HCT116 (cell line): ENCODE measurements around the gene MCTS1. TPM values are rescaled to one million over a fixed set of nuclear protein-coding genes. Genes with fewer than 3 reads are reported as not detected.

Source experiments
- ATAC-seq: fragments of 200-7000 bp; cut with Tn5 transposase; 2 replicates; pipeline ENCODE4 v1.9.1; 2020; ENCODE audit warnings: mild to moderate bottlenecking, moderate library complexity
- BruUV-seq: library from RNA; stranded (reverse); fragments of 400-500 nt; replicated peaks from 2 replicates; lab custom pipeline; 2021; lab: Mats Ljungman, UMichigan
- CTCF ChIA-PET: fragments of 300-600 bp; sonication (Branson Sonifier 250); formaldehyde crosslinking; loops from one replicate; lab custom pipeline; 2021; ENCODE audit warnings: antibody characterized with exemption; lab: Charles Lee
- POLR2A ChIA-PET: fragments of 300-600, 350-600 bp; sonication (Branson Sonifier 250); formaldehyde crosslinking; loops from one replicate; lab custom pipeline; 2021; ENCODE audit warnings: antibody characterized with exemption; lab: Charles Lee
- RAD21 ChIA-PET, 2 experiments: fragments of 300-600 bp; sonication (Branson Sonifier 250); formaldehyde crosslinking; loops; one replicate each; lab custom pipeline; 2023; ENCODE audit warnings: low total read pairs in 2 of 2; ENCODE audit not compliant: uncharacterized antibody in 2 of 2, unreplicated experiment in 2 of 2, low non-redundant PET in 1 of 2; lab: Charles Lee
- DNase-seq: peaks from one replicate; pipeline ENCODE4 v3.0.0-alpha.2; 2010; ENCODE audit warnings: low read depth, low spot score
- H2AFZ ChIP-seq: fragments of 200-600 bp; shearing (Covaris generic), sonication (generic); 2 replicates; pipeline ENCODE4 v1.6.1; 2017; ENCODE audit warnings: low read depth, mixed run types, mixed read lengths, antibody characterized with exemption, low read length; ENCODE audit not compliant: poor library complexity, severe bottlenecking
- H3K27ac ChIP-seq: 2 replicates; pipeline ENCODE4 v1.5.1; 2012; ENCODE audit warnings: low read depth, low read length
- H3K27me3 ChIP-seq: fragments of 200-600 bp; sonication (generic); 2 replicates; pipeline ENCODE4 v1.6.1; 2016; ENCODE audit warnings: mixed run types, low read length, mixed read lengths; ENCODE audit not compliant: insufficient read depth
- H3K36me3 ChIP-seq, 2 experiments: fragments of 200-500 bp in 1 of 2; fragments of 200-600 bp in 1 of 2; sonication (Bioruptor generic) in 1 of 2; sonication (generic) in 1 of 2; 2 replicates each; pipeline versions ENCODE4 v1.5.1 to v1.6.1; 2014 to 2016; ENCODE audit warnings: low read length in 2 of 2, inconsistent platforms in 1 of 2, mixed read lengths in 1 of 2, mixed run types in 1 of 2; ENCODE audit not compliant: insufficient read depth in 2 of 2, control insufficient read depth in 1 of 2
- H3K4me1 ChIP-seq, 2 experiments: fragments of 200-600 bp in 1 of 2; sonication (generic) in 1 of 2; 2 replicates each; pipeline versions ENCODE4 v1.5.1 to v1.6.1; 2012 to 2017; ENCODE audit warnings: low read length in 2 of 2, inconsistent platforms in 1 of 2, mild to moderate bottlenecking in 1 of 2, mixed read lengths in 1 of 2, mixed run types in 1 of 2, moderate library complexity in 1 of 2; ENCODE audit not compliant: insufficient read depth in 2 of 2, control insufficient read depth in 1 of 2
- H3K4me2 ChIP-seq: fragments of 200-600 bp; sonication (generic); 2 replicates; pipeline ENCODE4 v1.6.1; 2017; ENCODE audit warnings: mixed run types, low read length, mixed read lengths
- H3K4me3 ChIP-seq, 2 experiments: fragments of 200-600 bp in 1 of 2; sonication (generic) in 1 of 2; replicated peaks in 1 of 2; 2 replicates each; pipeline ENCODE4 v1.5.1; 2011 to 2016; ENCODE audit warnings: low read length in 2 of 2, control low read depth in 1 of 2, low read depth in 1 of 2, mild to moderate bottlenecking in 1 of 2, mixed read lengths in 1 of 2, mixed run types in 1 of 2
- H3K79me2 ChIP-seq: fragments of 200-600 bp; sonication (generic); 2 replicates; pipeline ENCODE4 v1.6.1; 2017; ENCODE audit warnings: mild to moderate bottlenecking, mixed run types, low read length, moderate library complexity, mixed read lengths; ENCODE audit not compliant: insufficient read depth
- H3K9ac ChIP-seq: fragments of 200-600 bp; sonication (generic); 2 replicates; pipeline ENCODE4 v1.6.1; 2016; ENCODE audit warnings: low read length, mixed read lengths
- H3K9me2 ChIP-seq: fragments of 200-600 bp; sonication (generic), shearing (Covaris generic); 2 replicates; pipeline ENCODE4 v1.6.1; 2017; ENCODE audit warnings: mixed run types, mild to moderate bottlenecking, moderate library complexity; ENCODE audit not compliant: insufficient read depth
- H3K9me3 ChIP-seq, 2 experiments: fragments of 200-500 bp in 1 of 2; fragments of 200-600 bp in 1 of 2; sonication (Bioruptor generic) in 1 of 2; sonication (generic) in 1 of 2; 2 replicates each; pipeline ENCODE4 v1.6.1; 2014 to 2017; ENCODE audit warnings: low read length in 2 of 2, mixed read lengths in 2 of 2, inconsistent platforms in 1 of 2, low read depth in 1 of 2, mild to moderate bottlenecking in 1 of 2, mixed run types in 1 of 2, moderate library complexity in 1 of 2; ENCODE audit not compliant: control insufficient read depth in 1 of 2, insufficient read depth in 1 of 2
- H4K20me1 ChIP-seq: fragments of 200-600 bp; sonication (generic), shearing (Covaris generic); 2 replicates; pipeline ENCODE4 v1.6.1; 2017; ENCODE audit warnings: mixed run types, mild to moderate bottlenecking, moderate library complexity; ENCODE audit not compliant: insufficient read depth
- ATF3 ChIP-seq: IDR thresholded peaks from 2 replicates; pipeline ENCODE4 v1.6.1; 2012
- CBX3 ChIP-seq: IDR thresholded peaks from 2 replicates; pipeline ENCODE4 v1.6.1; 2012; ENCODE audit warnings: low read depth
- CEBPB ChIP-seq: IDR thresholded peaks from 2 replicates; pipeline ENCODE4 v1.6.1; 2012; ENCODE audit warnings: low read depth
- EGR1 ChIP-seq: IDR thresholded peaks from 2 replicates; pipeline ENCODE4 v1.6.1; 2012; ENCODE audit warnings: low read depth
- ELF1 ChIP-seq: IDR thresholded peaks from 2 replicates; pipeline ENCODE4 v1.6.1; 2012; ENCODE audit warnings: low read depth, borderline replicate concordance
- EZH2 ChIP-seq: fragments of 200-600 bp; sonication (generic); IDR thresholded peaks from 2 replicates; pipeline ENCODE4 v1.6.1; 2017; ENCODE audit warnings: antibody characterized with exemption, mixed run types
- EZH2phosphoT487 ChIP-seq: fragments of 200-600 bp; IDR thresholded peaks from 2 replicates; pipeline ENCODE4 v1.6.1; 2018; ENCODE audit warnings: antibody characterized with exemption, borderline replicate concordance
- FOSL1 ChIP-seq: IDR thresholded peaks from 2 replicates; pipeline ENCODE4 v1.6.1; 2012; ENCODE audit warnings: low read depth
- POLR2A ChIP-seq: IDR thresholded peaks from 2 replicates; pipeline ENCODE4 v1.7.0; 2011; ENCODE audit warnings: borderline replicate concordance; ENCODE audit not compliant: insufficient read depth, insufficient read length; ENCODE audit errors: extremely low read depth
- POLR2AphosphoS5 ChIP-seq: IDR thresholded peaks from 2 replicates; pipeline ENCODE4 v1.6.1; 2011; ENCODE audit warnings: mild to moderate bottlenecking, low read depth, low read length, moderate library complexity
- SIN3A ChIP-seq: IDR thresholded peaks from 2 replicates; pipeline ENCODE4 v1.6.1; 2012; ENCODE audit warnings: low read depth
- SP1 ChIP-seq: IDR thresholded peaks from 2 replicates; pipeline ENCODE4 v1.6.1; 2012; ENCODE audit warnings: low read depth
- SRF ChIP-seq: IDR thresholded peaks from 2 replicates; pipeline ENCODE4 v1.6.1; 2012; ENCODE audit warnings: low read depth
- YY1 ChIP-seq: IDR thresholded peaks from 2 replicates; pipeline ENCODE4 v1.6.1; 2011; ENCODE audit warnings: low read length, low read depth, moderate library complexity, mild to moderate bottlenecking; ENCODE audit not compliant: insufficient replicate concordance; ENCODE audit errors: extremely low read depth
- ZBTB33 ChIP-seq: IDR thresholded peaks from 2 replicates; pipeline ENCODE4 v1.6.1; 2011; ENCODE audit warnings: mild to moderate bottlenecking, low read length, moderate library complexity; ENCODE audit not compliant: insufficient replicate concordance; ENCODE audit errors: extremely low read depth
- ZFX ChIP-seq: fragments of 450-650 bp; IDR thresholded peaks from 2 replicates; pipeline ENCODE4 v1.6.1; 2017
- ZNF274 ChIP-seq: fragments of 200-500 bp; sonication (Bioruptor generic); IDR thresholded peaks from 2 replicates; pipeline ENCODE4 v1.6.1; 2014; ENCODE audit warnings: mild to moderate bottlenecking, low read depth, low read length, inconsistent platforms
- intact Hi-C: fragments of 100-400 bp; cut with micrococcal nuclease; formaldehyde crosslinking; loops from 2 replicates; pipeline ENCODE4 v1.10.0; 2022
- total RNA-seq: library from RNA; stranded (reverse); gene quantifications from one replicate; pipeline ENCODE4 v1.2.1, GENCODE V29; 2021; ENCODE audit not compliant: unreplicated experiment
- TF ChIP-seq, protein P1 (sequence below): IDR thresholded peaks from 2 replicates; pipeline ENCODE4 v1.6.1; 2012
- TF ChIP-seq, protein P2 (sequence below): IDR thresholded peaks from 2 replicates; pipeline ENCODE4 v1.6.1; 2012; ENCODE audit warnings: low read depth
- TF ChIP-seq, protein P3 (sequence below), 3 experiments: fragments of 200-600 bp in 1 of 3; sonication (generic) in 1 of 3; IDR thresholded peaks in 2 of 3; conservative IDR thresholded peaks in 1 of 3; 2 replicates each; pipeline ENCODE4 v1.5.1; 2012 to 2017; ENCODE audit warnings: low read depth in 2 of 3, low read length in 2 of 3, antibody characterized with exemption in 1 of 3, borderline replicate concordance in 1 of 3, control low read depth in 1 of 3, mild to moderate bottlenecking in 1 of 3, mixed read lengths in 1 of 3, mixed run types in 1 of 3, moderate library complexity in 1 of 3; ENCODE audit not compliant: insufficient read depth in 1 of 3

The MCTS1 gene
- total RNA-seq, 1 experiment from 2014 or later: 49.5 TPM

DNA sequence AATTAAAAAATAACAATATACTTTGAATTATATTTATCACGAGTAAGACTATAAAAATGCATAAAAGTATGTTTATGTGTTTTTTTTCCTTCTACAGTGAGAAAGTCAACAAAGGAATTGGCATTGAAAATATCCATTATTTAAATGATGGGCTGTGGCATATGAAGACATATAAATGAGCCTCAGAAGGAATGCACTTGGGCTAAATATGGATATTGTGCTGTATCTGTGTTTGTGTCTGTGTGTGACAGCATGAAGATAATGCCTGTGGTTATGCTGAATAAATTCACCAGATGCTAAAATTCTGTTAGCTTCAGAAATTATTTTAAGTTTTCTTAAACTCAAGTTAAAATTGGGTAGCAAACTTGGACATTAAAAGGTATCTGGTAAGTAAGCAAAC, 8.2 kb downstream of the MCTS1 start:
- ChIA-PET POLR2A (no interaction called here), RAD21 (no interaction called here), CTCF (no interaction called here)
- BruUV-seq: no TSS peak
- ATAC-seq (no peak), DNase-seq (no peak)
- Histone ChIP-seq H3K9me3 (no peaks in the 10 kb centered on the region), H4K20me1 (no peaks in the 10 kb centered on the region; the same call in 1 of the 2 replicates), H3K4me2 (no peak overlapping the region), H3K4me1 (no peaks in the 10 kb centered on the region), H3K27me3 (no peaks in the 10 kb centered on the region), H3K27ac (no peak overlapping the region), H3K36me3 (peaks cover 0 to 10% of the 10 kb centered on the region in 2 experiments; a peak in 3 of 4 replicates), H2AFZ (no peak overlapping the region), H3K9ac (no peak overlapping the region), H3K4me3 (no peak overlapping the region), H3K79me2 (peaks cover 10% of the 10 kb centered on the region; the same call in 1 of the 2 replicates), H3K9me2 (no peaks in the 10 kb centered on the region)
- TF ChIP-seq EZH2: no peak
- TF ChIP-seq ZNF274: no peak
- TF ChIP-seq EZH2phosphoT487: no peak
- TF ChIP-seq, protein P1, sequence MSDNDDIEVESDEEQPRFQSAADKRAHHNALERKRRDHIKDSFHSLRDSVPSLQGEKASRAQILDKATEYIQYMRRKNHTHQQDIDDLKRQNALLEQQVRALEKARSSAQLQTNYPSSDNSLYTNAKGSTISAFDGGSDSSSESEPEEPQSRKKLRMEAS: no peak
- TF ChIP-seq, protein P2, sequence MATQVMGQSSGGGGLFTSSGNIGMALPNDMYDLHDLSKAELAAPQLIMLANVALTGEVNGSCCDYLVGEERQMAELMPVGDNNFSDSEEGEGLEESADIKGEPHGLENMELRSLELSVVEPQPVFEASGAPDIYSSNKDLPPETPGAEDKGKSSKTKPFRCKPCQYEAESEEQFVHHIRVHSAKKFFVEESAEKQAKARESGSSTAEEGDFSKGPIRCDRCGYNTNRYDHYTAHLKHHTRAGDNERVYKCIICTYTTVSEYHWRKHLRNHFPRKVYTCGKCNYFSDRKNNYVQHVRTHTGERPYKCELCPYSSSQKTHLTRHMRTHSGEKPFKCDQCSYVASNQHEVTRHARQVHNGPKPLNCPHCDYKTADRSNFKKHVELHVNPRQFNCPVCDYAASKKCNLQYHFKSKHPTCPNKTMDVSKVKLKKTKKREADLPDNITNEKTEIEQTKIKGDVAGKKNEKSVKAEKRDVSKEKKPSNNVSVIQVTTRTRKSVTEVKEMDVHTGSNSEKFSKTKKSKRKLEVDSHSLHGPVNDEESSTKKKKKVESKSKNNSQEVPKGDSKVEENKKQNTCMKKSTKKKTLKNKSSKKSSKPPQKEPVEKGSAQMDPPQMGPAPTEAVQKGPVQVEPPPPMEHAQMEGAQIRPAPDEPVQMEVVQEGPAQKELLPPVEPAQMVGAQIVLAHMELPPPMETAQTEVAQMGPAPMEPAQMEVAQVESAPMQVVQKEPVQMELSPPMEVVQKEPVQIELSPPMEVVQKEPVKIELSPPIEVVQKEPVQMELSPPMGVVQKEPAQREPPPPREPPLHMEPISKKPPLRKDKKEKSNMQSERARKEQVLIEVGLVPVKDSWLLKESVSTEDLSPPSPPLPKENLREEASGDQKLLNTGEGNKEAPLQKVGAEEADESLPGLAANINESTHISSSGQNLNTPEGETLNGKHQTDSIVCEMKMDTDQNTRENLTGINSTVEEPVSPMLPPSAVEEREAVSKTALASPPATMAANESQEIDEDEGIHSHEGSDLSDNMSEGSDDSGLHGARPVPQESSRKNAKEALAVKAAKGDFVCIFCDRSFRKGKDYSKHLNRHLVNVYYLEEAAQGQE: no peak
- no peak for TF ChIP-seq YY1
- TF ChIP-seq ZFX: no peak
- TF ChIP-seq POLR2A: no peak
- TF ChIP-seq ATF3: no peak
- no peak for TF ChIP-seq SRF
- no peak for TF ChIP-seq ZBTB33
- no peak for TF ChIP-seq EGR1
- TF ChIP-seq, protein P3, sequence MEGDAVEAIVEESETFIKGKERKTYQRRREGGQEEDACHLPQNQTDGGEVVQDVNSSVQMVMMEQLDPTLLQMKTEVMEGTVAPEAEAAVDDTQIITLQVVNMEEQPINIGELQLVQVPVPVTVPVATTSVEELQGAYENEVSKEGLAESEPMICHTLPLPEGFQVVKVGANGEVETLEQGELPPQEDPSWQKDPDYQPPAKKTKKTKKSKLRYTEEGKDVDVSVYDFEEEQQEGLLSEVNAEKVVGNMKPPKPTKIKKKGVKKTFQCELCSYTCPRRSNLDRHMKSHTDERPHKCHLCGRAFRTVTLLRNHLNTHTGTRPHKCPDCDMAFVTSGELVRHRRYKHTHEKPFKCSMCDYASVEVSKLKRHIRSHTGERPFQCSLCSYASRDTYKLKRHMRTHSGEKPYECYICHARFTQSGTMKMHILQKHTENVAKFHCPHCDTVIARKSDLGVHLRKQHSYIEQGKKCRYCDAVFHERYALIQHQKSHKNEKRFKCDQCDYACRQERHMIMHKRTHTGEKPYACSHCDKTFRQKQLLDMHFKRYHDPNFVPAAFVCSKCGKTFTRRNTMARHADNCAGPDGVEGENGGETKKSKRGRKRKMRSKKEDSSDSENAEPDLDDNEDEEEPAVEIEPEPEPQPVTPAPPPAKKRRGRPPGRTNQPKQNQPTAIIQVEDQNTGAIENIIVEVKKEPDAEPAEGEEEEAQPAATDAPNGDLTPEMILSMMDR (IDR thresholded peaks at IDR 0.05 in 2 of 3, conservative IDR thresholded peaks at IDR 0.05 in 1 of 3; ENCODE audit: borderline replicate concordance in 1 of 3, insufficient read depth in 1 of 3, low read depth in 2 of 3, low read length in 2 of 3): no peak
- TF ChIP-seq CBX3: no peak
- no peak for TF ChIP-seq FOSL1
- TF ChIP-seq CEBPB: no peak
- no peak for TF ChIP-seq SIN3A
- TF ChIP-seq POLR2AphosphoS5: no peak
- TF ChIP-seq SP1: no peak
- TF ChIP-seq ELF1: no peak
- intact Hi-C loops: no loop called here
